Keratinocyte (primary cell): ENCODE data around the gene GPATCH4. TPM values are rescaled to one million over a fixed set of nuclear protein-coding genes. Genes with fewer than 3 reads are reported as not detected.

Experiments used
- DNase-seq: peaks from one replicate; pipeline ENCODE4 v3.0.0-alpha.2; 2011; ENCODE audit warnings: low read depth, missing footprints, low spot score
- FAIRE-seq: peaks from 2 replicates; lab custom pipeline; 2011; peaks lifted over from hg19 to GRCh38; lab: Jason Lieb, UNC
- H2AFZ ChIP-seq: 2 replicates; pipeline ENCODE4 v1.6.0; 2012; ENCODE audit warnings: low read length, control low read depth, inconsistent platforms; ENCODE audit not compliant: control insufficient read depth
- H3K27ac ChIP-seq: 2 replicates; pipeline ENCODE4 v1.5.1; 2011; ENCODE audit warnings: low read length; ENCODE audit not compliant: control insufficient read depth, insufficient read depth
- H3K27me3 ChIP-seq: 3 replicates; pipeline ENCODE4 v1.6.0; 2011; ENCODE audit warnings: low read length; ENCODE audit not compliant: control insufficient read depth, insufficient read depth; ENCODE audit errors: extremely low read depth
- H3K36me3 ChIP-seq, 2 experiments: 2 replicates in 1 of 2; 3 replicates in 1 of 2; pipeline ENCODE4 v1.5.1; 2011; ENCODE audit warnings: low read length in 2 of 2, mild to moderate bottlenecking in 1 of 2; ENCODE audit not compliant: control insufficient read depth in 2 of 2, insufficient read depth in 2 of 2; ENCODE audit errors: extremely low read depth in 1 of 2
- H3K4me1 ChIP-seq: 3 replicates; pipeline ENCODE4 v1.5.1; 2011; ENCODE audit warnings: low read length; ENCODE audit not compliant: control insufficient read depth, insufficient read depth; ENCODE audit errors: extremely low read depth
- H3K4me2 ChIP-seq: 3 replicates; pipeline ENCODE4 v1.6.0; 2011; ENCODE audit warnings: low read depth, low read length; ENCODE audit not compliant: control insufficient read depth, insufficient read depth; ENCODE audit errors: extremely low read depth
- H3K4me3 ChIP-seq, 3 experiments: fragments of 200-600 bp in 1 of 3; sonication (generic) in 1 of 3; 2 replicates in 2 of 3; 3 replicates in 1 of 3; pipeline ENCODE4 v1.5.1; 2011 to 2016; ENCODE audit warnings: low read length in 3 of 3, mild to moderate bottlenecking in 3 of 3, control low read depth in 2 of 3, inconsistent platforms in 1 of 3, low read depth in 1 of 3, mixed read lengths in 1 of 3, mixed run types in 1 of 3, moderate library complexity in 1 of 3; ENCODE audit not compliant: control insufficient read depth in 2 of 3, insufficient read depth in 2 of 3; ENCODE audit errors: extremely low read depth in 1 of 3
- H3K79me2 ChIP-seq: 2 replicates; pipeline ENCODE4 v1.6.0; 2012; ENCODE audit warnings: low read length; ENCODE audit not compliant: control insufficient read depth, insufficient read depth
- H3K9ac ChIP-seq: 3 replicates; pipeline ENCODE4 v1.6.0; 2011; ENCODE audit warnings: low read length; ENCODE audit not compliant: control insufficient read depth, insufficient read depth; ENCODE audit errors: extremely low read depth
- H3K9me1 ChIP-seq: 3 replicates; pipeline ENCODE4 v1.6.0; 2011; ENCODE audit warnings: low read length; ENCODE audit not compliant: control insufficient read depth, insufficient read depth; ENCODE audit errors: extremely low read depth
- H3K9me3 ChIP-seq: 2 replicates; pipeline ENCODE4 v1.5.1; 2012; ENCODE audit warnings: low read depth, low read length; ENCODE audit not compliant: control insufficient read depth
- H4K20me1 ChIP-seq: 3 replicates; pipeline ENCODE4 v1.6.0; 2011; ENCODE audit warnings: low read length; ENCODE audit not compliant: control insufficient read depth, insufficient read depth; ENCODE audit errors: extremely low read depth
- EZH2 ChIP-seq: IDR thresholded peaks from one replicate; pipeline ENCODE4 v1.6.1; 2012; ENCODE audit warnings: inconsistent platforms, mild to moderate bottlenecking, low read length, moderate library complexity
- dilution Hi-C: fragments of 300-500 bp; cut with MboI; formaldehyde crosslinking; loops from one replicate; pipeline ENCODE4 v1.7.0; 2020; ENCODE audit warnings: low sequenced_read_pairs; ENCODE audit not compliant: extremely low pct_ligation_motif_present
- polyA plus RNA-seq, 5 experiments: library from polyadenylated mRNA; depleted of rRNA in 3 of 5; stranded (reverse) in 3 of 5; stranded (forward) in 1 of 5; unstranded in 1 of 5; fragments of >200 nt; gene quantifications; 1 replicate in 1 of 5; 2 replicates in 3 of 5; 3 replicates in 1 of 5; pipeline versions ENCODE4 v1.2.1 to v1.2.3, GENCODE V29; 2011 to 2012; ENCODE audit warnings: missing spikeins in 2 of 5, low read depth in 1 of 5, low replicate concordance in 1 of 5
- TF ChIP-seq, protein P1 (sequence below), 3 experiments: IDR thresholded peaks in 1 of 3; conservative IDR thresholded peaks in 1 of 3; optimal IDR thresholded peaks in 1 of 3; 2 replicates in 2 of 3; 3 replicates in 1 of 3; pipeline versions ENCODE3 to v1.5.1; 2011; ENCODE audit warnings: low read length in 3 of 3, mild to moderate bottlenecking in 3 of 3, moderate library complexity in 2 of 3, control low read depth in 1 of 3, inconsistent platforms in 1 of 3; ENCODE audit not compliant: insufficient read depth in 2 of 3; ENCODE audit errors: extremely low read depth in 1 of 3

GPATCH4 gene
- polyA plus RNA-seq, 1 donor (not counting 4 experiments of a cell fraction or from before 2014, with no cell fraction given), result 43.5 TPM

DNA sequence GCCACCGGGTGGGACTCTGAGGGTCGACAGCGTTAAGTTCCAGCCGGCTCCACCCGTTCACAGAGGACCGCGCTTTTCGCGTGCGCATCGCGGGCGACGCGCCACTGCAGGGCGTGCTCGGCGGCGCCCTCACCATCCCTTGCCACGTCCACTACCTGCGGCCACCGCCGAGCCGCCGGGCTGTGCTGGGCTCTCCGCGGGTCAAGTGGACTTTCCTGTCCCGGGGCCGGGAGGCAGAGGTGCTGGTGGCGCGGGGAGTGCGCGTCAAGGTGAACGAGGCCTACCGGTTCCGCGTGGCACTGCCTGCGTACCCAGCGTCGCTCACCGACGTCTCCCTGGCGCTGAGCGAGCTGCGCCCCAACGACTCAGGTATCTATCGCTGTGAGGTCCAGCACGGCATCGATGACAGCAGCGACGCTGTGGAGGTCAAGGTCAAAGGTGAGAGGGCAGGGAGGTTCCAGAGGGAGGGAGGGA lies 45.5 kb upstream of the GPATCH4 start:
- Histone ChIP-seq H3K27ac (no peak overlapping the region), H3K27me3 (peaks cover 88% of the 10 kb centered on the region), H2AFZ (no peak overlapping the region), H3K4me3 (no peak overlapping the region), H3K4me1 (no peaks in the 10 kb centered on the region), H4K20me1 (peaks cover 3% of the 10 kb centered on the region), H3K9me1 (no peaks in the 10 kb centered on the region), H3K79me2 (no peaks in the 10 kb centered on the region), H3K36me3 (no peaks in the 10 kb centered on the region), H3K9ac (no peak overlapping the region), H3K9me3 (no peaks in the 10 kb centered on the region), H3K4me2 (no peak overlapping the region)
- DNase-seq (no peak), FAIRE-seq (no peak)
- dilution Hi-C loops, result no loop called here
- no peak for TF ChIP-seq EZH2
- TF ChIP-seq, protein P1, sequence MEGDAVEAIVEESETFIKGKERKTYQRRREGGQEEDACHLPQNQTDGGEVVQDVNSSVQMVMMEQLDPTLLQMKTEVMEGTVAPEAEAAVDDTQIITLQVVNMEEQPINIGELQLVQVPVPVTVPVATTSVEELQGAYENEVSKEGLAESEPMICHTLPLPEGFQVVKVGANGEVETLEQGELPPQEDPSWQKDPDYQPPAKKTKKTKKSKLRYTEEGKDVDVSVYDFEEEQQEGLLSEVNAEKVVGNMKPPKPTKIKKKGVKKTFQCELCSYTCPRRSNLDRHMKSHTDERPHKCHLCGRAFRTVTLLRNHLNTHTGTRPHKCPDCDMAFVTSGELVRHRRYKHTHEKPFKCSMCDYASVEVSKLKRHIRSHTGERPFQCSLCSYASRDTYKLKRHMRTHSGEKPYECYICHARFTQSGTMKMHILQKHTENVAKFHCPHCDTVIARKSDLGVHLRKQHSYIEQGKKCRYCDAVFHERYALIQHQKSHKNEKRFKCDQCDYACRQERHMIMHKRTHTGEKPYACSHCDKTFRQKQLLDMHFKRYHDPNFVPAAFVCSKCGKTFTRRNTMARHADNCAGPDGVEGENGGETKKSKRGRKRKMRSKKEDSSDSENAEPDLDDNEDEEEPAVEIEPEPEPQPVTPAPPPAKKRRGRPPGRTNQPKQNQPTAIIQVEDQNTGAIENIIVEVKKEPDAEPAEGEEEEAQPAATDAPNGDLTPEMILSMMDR (optimal IDR thresholded peaks at IDR 0.05 in 1 of 3, IDR thresholded peaks at IDR 0.05 in 1 of 3, conservative IDR thresholded peaks at IDR 0.05 in 1 of 3; ENCODE audit: extremely low read depth in 1 of 3, insufficient read depth in 2 of 3, low read length in 3 of 3), result no peak

DNA sequence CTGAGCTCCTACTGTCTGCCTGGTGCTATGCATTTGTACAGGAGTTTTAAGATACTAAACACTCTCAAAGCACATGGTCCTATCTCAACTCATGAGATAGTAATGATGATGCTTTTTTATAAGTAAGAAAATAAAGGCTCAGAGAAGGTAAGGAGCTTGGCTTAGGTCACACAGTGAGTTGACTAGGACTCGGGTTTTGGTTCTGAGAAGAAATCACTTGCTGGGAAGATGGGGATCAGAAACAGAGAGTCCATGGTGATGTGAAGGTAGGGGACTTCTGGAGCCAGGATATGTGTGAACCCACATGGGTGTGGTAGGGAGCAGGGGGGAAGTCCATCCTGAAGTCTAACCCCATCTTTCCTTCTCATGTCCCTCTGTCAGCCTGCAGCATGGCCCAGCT lies 44.4 kb upstream of the GPATCH4 start:
- Histone ChIP-seq H3K27ac (no peak overlapping the region), H3K4me3 (no peak overlapping the region), H3K9ac (no peak overlapping the region), H3K4me1 (no peaks in the 10 kb centered on the region), H4K20me1 (no peaks in the 10 kb centered on the region), H3K4me2 (no peak overlapping the region), H2AFZ (no peak overlapping the region), H3K9me1 (peaks cover 2% of the 10 kb centered on the region), H3K27me3 (peaks cover 96% of the 10 kb centered on the region), H3K36me3 (no peaks in the 10 kb centered on the region), H3K9me3 (no peaks in the 10 kb centered on the region), H3K79me2 (no peaks in the 10 kb centered on the region)
- DNase-seq (no peak), FAIRE-seq (no peak)
- TF ChIP-seq, protein P1 (optimal IDR thresholded peaks at IDR 0.05 in 1 of 3, IDR thresholded peaks at IDR 0.05 in 1 of 3, conservative IDR thresholded peaks at IDR 0.05 in 1 of 3; ENCODE audit: extremely low read depth in 1 of 3, insufficient read depth in 2 of 3, low read length in 3 of 3), result no peak
- TF ChIP-seq EZH2, result no peak
- dilution Hi-C loops, result no loop called here
